ENCODE data around the gene ACOX3. TPM values are rescaled to one million over a fixed set of nuclear protein-coding genes. Genes with fewer than 3 reads are reported as not detected.

ACOX3 gene
- polyA plus RNA-seq, 1 experiment, result 7.9 TPM

DNA sequence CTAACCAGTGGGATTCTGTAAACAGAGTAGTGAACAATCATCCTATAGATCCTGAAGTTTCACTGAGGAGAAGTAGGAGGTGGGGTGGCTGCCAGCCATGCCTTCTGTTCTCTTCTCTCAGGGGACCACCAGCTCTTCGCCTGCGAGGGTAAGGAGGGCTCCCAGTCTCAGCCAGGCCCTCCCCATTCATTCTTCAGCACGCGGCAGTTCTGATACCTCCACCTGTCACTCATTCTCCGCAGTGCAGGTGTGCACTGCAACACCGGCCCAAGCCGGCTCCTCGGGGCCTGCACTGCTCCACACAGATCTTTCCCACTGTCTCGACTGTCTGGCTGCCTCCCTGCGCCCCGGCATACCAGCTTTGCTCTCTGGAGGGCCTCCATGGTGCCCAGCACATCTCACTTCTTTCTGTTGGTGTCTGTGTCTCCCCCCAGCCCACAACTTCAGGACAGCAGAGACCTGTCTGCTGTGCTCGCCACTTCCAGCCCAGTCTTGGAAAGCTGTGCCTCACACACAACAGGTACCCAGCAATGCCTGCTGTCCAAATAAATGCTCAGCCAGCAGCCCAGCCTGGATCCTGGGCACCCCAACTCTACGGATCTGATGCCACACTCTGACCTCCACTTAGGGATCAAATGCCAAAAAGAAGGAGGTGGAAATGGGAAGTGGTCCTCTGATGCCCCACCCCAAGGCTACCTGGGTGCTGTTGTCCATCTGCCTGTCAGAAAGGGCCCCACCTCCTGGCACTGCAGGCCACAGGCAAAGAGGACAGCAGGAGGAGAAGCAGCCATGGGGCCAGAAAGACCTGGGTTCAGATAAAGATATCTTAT is 29.0 kb downstream of the ACOX3 start:
- no peak for TF ChIP-seq CTCF (IDR thresholded peaks at IDR 0.05; ENCODE audit: low read depth, low read length)
- ChIA-PET POLR2A (no interaction called here), CTCF (interaction anchor here (1.4 to 1.8 kb wide), 3 partner anchors 15 to 235 kb away, joined by 3 to 16 read pairs (median 5); no protein-coding TSS in a partner anchor)
- no peak for DNase-seq (ENCODE audit: low read depth, low spot score)
- no peaks in the 10 kb centered on the region for H3K27me3 ChIP-seq (ENCODE audit: control insufficient read depth, insufficient read depth, low read length)
- no peaks in the 10 kb centered on the region for H3K9me3 ChIP-seq (ENCODE audit: control insufficient read depth, insufficient read depth, low read length)
- no peak overlapping the region for H3K27ac ChIP-seq (ENCODE audit: low read depth, low read length)
- no peak overlapping the region for H3K4me3 ChIP-seq (ENCODE audit: low read depth, low read length)

DNA sequence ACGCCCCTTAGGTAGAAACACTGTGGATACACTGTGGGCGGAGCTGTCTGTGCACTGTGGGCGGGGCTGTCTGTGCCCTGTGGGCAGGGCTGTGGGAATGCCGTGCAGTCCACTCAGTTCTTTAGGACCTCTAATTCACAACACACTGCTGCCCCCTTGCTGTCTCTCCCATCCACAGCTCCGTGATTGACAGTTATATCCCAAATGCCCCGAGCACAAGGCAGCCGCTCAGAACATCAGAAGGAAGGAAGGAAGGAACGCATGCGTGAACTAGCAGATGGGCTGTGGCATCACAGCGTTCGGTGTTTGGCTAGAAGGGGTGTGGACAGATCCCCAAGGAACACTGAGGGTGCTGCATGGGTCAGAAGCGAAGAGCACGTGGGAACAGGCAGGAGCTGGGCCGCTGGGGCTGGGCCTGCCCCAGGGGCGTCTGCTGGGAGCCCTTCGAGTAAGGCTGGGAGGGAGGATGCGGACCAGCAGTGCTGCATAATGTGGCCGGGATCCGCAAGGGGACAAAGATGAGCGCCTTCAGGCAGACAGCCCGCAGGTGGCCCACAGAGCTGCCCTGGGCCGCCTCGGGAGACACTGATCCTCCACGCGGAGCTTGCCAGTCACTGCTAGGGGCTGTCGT is 29.8 kb downstream of the ACOX3 start:
- no peak for DNase-seq (ENCODE audit: low read depth, low spot score)
- H3K9me3 ChIP-seq (ENCODE audit: control insufficient read depth, insufficient read depth, low read length), result no peaks in the 10 kb centered on the region; the same call in 1 of the 2 replicates
- no peak overlapping the region for H3K4me3 ChIP-seq (ENCODE audit: low read depth, low read length)
- TF ChIP-seq CTCF (IDR thresholded peaks at IDR 0.05; ENCODE audit: low read depth, low read length), result peak; percentile 38
- H3K27me3 ChIP-seq (ENCODE audit: control insufficient read depth, insufficient read depth, low read length), result no peaks in the 10 kb centered on the region
- ChIA-PET CTCF (interaction anchor here (0.9 to 1.8 kb wide), 5 partner anchors 16 to 234 kb away, joined by 3 to 16 read pairs (median 3); no protein-coding TSS in a partner anchor), POLR2A (no interaction called here)
- no peak overlapping the region for H3K27ac ChIP-seq (ENCODE audit: low read depth, low read length)

GRCh38 chr4:8410066-8410625 is 30.4 kb downstream of the ACOX3 start:
- no peak for TF ChIP-seq CTCF (IDR thresholded peaks at IDR 0.05; ENCODE audit: low read depth, low read length)
- CTCF ChIA-PET, result interaction anchor here (0.6 to 1.8 kb wide), 6 partner anchors 16 to 607 kb away, joined by 3 to 16 read pairs (median 3); no protein-coding TSS in a partner anchor
- no peaks in the 10 kb centered on the region for H3K27me3 ChIP-seq (ENCODE audit: control insufficient read depth, insufficient read depth, low read length)
- POLR2A ChIA-PET, result no interaction called here
- H3K9me3 ChIP-seq (ENCODE audit: control insufficient read depth, insufficient read depth, low read length), result no peaks in the 10 kb centered on the region; the same call in 1 of the 2 replicates
- no peak overlapping the region for H3K4me3 ChIP-seq (ENCODE audit: low read depth, low read length)
- no peak overlapping the region for H3K27ac ChIP-seq (ENCODE audit: low read depth, low read length)
- no peak for DNase-seq (ENCODE audit: low read depth, low spot score)

GRCh38 chr4:8409264-8410065 is 31.1 kb downstream of the ACOX3 start:
- no peak for TF ChIP-seq CTCF (IDR thresholded peaks at IDR 0.05; ENCODE audit: low read depth, low read length)
- no peaks in the 10 kb centered on the region; the same call in 1 of the 2 replicates for H3K9me3 ChIP-seq (ENCODE audit: control insufficient read depth, insufficient read depth, low read length)
- no peak overlapping the region for H3K27ac ChIP-seq (ENCODE audit: low read depth, low read length)
- POLR2A ChIA-PET, result no interaction called here
- H3K4me3 ChIP-seq (ENCODE audit: low read depth, low read length), result no peak overlapping the region
- no peak for DNase-seq (ENCODE audit: low read depth, low spot score)
- CTCF ChIA-PET, result interaction anchor here (0.6 to 3.2 kb wide), 7 partner anchors 108 to 606 kb away, joined by 3 to 28 read pairs (median 5); no protein-coding TSS in a partner anchor
- no peaks in the 10 kb centered on the region for H3K27me3 ChIP-seq (ENCODE audit: control insufficient read depth, insufficient read depth, low read length)

All from AG04450 (cell line).